ENCODE data around the gene PCBP3.
"Not testable (repeated sequence)": the region's sequence is repeated elsewhere in the genome, so short reads cannot be mapped to it uniquely, and the experiment has no call there.

The PCBP3 gene

DNA sequence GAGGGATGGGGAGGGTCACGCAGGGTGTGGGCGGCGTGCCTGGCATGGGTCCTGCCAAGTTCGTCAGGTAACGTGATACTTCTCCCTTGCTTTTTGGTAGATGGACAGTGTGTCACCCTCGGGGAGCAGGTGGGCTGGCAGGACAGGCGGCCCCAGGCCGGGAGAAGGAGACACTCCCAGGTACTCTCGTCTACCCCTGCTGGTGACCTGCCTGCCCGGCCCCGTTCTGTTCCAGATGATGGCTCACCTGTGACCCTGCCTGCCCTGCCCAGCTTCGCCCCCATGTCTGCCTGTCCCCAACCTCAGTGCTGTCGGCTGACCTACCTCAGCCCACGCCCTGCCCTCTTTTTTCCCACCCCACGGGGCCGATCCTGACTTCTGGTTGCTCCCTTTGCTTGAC lies 144.7 kb downstream of the PCBP3 start:
- DNase-seq (ENCODE audit: low read depth in 3 of 3), result no peak

DNA sequence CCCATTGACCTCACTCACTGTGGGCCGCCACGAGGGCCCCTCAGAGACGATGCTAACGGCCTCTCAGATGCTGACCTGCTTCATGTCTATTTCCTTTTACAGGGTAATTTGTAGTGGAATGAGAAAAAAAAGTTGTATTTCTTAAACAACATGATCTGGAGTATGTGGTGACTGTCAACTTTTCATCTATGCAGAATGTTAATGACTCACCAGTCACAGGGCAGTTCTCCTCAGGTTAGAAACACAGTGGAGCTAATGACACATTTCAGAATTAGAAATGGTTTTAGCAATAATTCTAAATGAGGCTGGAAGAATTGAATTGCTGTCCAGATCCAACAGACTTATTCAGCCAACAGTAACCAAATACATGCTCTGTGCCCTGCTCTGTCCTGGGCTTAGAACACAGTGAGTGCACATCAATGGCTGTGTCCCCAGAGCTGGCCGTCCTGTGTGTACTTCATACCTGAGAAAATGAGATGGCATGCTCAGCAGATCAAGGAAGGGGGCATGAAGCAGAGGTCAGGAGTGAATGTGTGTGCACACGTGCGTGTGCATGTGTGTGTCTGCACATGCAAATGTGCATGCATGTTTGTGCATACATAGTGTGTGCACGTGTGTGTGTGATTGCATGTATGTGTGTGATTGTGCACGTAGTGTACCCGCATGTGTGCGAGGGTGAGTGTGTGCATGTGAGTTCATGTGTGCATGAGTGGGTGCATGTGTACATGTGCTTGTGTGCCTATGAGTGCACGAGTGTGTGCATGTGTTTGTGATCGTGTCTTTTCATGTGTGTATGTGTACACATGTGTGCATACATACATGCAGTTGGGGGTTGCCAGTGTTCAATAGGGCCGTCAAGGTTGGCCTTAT lies 145.3 kb downstream of the PCBP3 start:
- no peak for DNase-seq (ENCODE audit: low read depth in 3 of 3)

DNA sequence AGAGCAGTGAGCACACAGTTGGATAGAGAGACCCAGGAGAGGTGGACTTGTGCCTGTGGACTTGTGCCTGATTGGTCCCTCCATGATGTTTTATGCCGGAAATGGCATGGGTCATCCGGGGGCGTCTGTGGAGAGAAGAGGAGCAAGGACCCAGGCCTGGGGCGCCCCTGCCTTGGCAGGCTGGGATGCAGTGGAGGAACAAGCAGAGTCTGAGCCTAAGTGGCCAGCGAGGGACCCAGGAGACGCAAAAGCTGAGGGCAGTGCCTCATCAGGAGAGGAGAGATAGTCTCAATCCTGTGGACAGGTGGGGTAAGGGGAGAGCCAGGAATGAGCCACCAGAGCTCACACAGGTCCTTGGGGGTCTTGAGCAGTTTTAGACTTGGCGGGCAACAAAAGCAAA lies 146.9 kb downstream of the PCBP3 start:
- DNase-seq (ENCODE audit: low read depth in 3 of 3), result no peak

DNA sequence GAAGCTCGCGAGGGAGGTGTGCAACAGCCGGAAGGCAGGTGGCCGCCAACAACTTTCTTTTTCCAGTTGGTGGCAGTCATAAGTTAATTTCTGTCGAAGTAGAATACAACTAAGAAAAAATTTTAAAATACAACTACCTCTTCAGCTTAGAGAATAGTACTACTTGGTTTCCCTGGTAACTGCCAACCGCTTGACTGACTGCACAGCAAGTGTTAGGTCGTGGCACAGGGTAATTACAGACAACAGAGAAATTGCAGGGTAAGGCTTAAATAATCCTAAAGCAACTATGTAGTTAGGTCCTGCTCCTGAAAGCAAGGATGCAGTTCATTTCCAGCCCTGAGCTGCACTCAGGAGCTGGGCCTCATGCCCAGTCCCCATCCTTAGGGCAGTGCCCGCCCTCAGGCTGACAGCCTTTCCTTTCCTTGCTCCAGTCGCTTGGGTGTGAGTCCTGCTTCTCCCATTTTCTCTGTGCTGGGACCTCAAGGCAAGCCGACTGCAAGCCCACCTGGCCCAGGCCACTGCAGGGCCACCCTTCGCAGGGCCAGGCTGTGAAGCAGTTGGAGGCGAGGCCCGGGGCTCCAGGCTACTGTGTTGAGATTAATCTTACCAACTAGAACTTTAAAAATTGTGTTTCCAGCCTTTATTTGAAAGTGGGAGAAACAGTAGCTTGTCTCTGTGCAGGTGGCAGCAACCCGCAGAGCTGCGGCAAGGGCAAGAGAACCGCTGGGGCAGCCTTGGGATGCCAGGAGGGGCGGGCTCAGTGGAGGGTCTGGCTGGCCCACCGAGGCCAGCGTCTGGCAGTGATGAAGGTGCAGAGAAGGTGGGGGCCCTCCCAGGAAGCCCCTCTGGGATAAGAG lies 148.3 kb downstream of the PCBP3 start:
- DNase-seq (ENCODE audit: low read depth in 3 of 3), result no peak

DNA sequence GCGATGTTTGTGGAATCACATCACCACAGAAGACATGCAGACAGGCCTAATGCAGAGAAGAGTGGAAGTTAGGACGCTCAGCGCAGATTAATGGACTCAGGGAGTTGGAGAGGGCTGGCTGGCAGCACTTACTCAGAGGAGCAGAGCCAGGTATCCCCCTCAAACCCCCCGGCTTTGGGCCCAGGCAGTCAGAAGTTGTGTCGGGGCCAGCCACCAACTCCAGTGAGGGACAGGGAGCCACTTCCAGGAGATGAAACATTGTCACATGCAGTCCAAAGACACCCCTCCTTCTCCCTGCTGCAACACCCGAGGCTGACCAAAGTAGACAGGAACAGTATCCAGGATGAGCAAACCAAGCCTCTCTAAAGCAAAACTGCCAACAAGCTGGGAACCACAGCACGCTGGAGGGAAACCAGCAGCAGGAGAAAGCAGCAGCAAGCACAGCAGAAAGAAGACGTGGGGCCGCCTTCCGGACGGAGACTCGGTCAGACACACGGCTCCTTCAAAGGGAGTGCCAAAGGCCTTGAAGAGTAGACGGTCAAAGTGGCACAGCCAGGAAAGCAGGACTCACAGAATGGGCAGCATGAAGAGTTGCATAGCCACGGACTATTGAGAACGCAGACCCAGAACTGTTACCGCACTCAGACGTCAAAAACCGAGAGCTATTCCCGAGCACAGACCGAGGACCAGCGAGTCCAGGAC lies 149.3 kb downstream of the PCBP3 start:
- no peak for DNase-seq (ENCODE audit: low read depth in 3 of 3)

DNA sequence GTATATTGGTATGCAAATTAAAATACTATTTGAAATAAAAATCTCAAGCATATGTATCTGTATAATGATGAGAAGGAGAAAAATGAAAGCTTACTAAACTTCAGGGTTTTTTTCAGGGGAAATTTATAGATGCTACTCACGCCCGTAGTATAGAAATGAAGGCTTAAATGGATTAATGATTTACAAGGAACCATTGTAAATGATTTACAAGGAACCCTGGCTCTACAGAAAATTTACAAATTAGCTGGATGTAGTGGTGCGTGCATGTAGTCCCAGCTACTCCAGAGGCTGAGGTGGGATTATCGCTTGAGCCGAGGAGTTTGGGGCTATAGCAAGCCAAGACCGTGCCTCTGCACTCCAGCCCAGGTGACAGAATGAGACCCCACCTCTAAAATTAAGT lies 150.5 kb downstream of the PCBP3 start:
- DNase-seq (ENCODE audit: low read depth in 3 of 3), result no peak

DNA sequence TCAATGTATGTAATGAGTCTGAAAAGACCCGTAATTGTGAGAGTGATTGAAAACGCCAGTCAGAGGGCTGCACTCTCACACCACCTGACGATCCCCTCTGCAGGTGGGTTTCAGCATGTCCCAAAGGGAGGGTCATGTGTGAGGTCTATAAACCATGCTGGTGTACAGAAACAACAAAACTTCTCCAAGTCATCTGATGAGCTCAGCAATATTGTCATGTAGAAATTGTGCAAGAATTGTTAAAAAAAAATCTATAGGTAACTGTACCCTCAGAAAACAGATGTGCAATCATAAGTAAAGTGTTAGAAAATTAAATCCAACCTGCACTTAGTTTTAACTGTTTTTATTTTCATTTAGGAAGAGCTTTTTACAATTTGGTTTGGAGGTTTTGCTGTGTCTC lies 152.5 kb downstream of the PCBP3 start:
- no peak for DNase-seq (ENCODE audit: low read depth in 3 of 3)

DNA sequence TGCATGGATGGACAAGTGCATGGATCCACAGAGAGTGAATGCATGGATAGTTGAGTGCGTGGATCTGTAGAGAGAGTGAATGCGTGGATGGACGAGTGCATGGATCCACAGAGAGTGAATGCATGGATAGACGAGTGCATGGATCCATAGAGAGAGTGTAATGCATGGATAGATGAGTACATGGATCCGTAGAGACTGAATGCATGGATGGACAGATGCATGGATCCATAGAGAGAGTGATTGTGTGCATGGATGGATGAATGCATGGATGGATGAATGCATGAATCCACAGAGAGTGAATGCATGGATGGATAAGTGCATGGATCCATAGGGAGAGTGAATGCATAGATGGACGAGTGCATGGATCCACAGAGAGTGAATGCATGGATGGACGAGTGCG lies 153.8 kb downstream of the PCBP3 start:
- no peak for DNase-seq (ENCODE audit: low read depth in 3 of 3)

DNA sequence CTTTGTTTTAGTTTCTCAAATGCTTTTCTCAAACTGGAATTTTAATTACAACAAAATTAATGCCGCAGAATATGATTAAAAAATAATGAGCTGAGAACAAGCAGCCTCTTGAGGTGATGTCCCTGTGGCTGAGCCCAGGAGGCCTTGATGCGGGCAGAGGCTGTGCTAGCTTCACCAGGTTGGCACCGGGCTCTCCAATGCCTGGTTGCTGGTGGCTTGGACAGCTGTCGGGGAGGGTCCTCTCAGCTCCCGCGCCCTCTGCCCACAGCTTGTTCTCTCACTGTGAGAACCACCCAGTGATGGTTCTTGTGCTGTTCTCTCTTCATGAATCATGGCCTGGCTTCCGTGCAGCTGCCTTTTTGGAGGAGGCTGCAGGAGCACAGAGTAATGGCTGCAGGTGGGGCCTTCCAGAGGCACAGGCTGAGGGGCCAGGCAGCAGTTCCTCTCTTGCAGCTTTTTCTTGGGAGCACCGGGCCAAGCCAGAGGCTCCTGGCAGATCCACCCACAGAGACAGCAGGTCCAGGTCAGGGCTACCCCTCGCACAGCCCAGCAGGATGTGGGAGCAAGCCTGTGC lies 156.3 kb downstream of the PCBP3 start:
- DNase-seq (ENCODE audit: low read depth in 3 of 3), result no peak

DNA sequence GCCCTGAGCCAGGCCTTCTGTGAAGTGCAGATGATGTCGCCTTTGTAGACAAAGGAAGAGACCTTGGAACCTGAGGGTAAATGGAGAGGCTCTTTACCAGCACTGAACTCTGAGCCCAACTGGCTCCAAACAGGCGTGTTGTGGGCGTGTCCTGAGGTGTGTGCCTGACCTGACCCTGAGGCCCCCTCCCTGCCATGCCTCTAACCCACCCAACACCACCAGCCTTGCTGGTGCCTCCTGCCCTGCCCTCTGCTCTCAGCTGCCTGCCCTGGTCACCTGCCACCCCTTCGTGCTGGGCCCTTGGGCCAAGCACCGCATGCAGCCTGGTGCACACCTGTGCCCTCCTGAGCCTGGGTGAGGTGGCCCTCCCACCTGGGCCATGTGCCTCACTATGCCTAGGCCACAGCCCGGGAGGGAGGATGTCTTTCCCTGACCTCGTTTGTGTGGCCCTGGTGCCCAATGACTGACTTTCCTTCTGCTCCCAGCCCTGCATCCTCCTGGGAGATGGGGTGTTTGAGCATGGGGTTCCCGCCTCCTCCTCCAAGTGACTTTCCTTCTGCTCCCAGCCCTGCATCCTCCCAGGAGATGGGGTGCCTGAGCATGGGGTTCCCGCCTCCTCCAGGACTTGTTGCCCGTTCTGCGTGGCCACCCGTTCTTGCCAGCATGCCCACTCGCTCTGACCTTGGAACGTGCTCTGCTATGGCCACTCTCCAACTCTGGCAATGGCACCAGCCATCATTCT lies 157.0 kb downstream of the PCBP3 start:
- no peak for DNase-seq (ENCODE audit: low read depth in 3 of 3)

DNA sequence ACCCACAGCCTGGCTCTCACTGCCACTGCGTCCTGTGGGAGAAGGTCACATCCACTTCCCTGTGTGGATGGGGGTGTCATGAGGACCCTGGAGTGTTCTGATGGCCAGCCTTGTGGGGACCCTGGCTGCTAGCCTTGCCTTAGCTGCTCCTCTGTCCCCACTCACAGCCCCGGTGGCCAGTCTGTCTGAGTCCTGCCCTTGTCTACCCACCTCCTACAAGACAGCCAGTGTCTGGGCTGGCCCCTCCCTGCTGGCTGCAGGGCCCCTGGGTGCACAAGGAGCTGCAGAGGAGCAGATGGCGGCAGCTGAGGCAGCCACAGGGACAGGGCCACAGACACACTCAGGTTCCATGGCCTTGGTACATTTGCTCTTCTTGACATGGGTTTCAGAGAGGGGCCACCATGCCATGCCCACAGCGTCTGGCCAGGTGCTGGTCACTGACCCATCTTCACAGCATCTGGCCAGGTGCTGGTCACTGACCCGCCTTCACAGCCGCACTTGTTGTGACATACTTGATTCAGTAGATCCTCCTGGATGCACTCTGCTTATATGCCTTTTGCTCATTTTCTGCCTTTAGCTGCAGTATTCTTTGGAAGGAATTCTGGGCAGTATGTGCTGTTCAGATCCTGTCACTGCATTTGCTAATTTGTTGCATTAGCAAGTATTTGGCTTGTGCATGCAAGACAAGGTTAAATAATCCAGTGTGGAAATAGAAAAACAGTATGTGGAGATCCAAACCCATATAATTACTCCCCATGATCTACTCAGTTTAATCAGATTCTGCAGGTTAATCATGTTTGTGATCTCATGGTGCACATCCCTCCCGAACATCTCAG lies 157.8 kb downstream of the PCBP3 start:
- no peak for DNase-seq (ENCODE audit: low read depth in 3 of 3)

DNA sequence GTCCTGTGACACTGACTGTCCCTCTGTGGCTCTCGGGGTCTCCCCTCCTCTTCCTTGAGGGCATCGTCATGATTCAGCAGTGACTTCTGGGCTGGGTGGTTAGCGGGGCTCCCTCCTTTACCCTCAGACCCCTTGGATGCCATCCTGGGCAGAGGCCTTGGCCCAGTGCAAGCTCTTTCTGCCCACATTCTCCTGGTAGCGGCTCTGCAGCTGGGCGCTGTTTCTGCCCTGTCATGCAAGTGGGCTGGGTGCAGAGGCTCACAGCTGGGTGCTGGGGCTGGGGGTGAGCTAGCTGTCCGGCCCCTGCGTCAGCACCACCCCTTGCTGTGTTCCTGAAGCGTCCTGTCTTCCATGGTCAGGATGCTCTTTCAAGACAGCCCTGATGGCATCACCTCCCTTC lies 158.5 kb downstream of the PCBP3 start:
- DNase-seq (ENCODE audit: low read depth in 3 of 3), result no peak

DNA sequence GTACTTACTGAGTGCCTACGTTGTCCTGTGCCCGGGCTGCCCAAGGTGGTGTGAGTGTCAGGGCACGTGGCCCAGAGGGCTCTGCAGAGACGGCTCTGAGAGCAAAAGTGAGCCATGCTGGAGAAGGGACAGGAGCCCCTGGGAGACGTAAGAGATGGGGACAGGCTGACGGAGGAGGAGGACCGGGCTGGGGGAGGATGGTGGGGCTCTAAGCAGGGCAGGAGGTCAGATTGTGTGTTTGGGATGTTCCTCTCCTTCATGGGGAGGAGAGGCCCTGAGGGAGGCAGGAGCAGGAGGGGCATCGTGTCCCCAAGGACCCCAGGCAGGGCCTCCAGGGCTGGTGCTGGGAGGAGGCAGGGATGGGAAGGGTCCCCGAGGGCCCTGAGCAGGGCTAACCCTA lies 158.9 kb downstream of the PCBP3 start:
- no peak for DNase-seq (ENCODE audit: low read depth in 3 of 3)

DNA sequence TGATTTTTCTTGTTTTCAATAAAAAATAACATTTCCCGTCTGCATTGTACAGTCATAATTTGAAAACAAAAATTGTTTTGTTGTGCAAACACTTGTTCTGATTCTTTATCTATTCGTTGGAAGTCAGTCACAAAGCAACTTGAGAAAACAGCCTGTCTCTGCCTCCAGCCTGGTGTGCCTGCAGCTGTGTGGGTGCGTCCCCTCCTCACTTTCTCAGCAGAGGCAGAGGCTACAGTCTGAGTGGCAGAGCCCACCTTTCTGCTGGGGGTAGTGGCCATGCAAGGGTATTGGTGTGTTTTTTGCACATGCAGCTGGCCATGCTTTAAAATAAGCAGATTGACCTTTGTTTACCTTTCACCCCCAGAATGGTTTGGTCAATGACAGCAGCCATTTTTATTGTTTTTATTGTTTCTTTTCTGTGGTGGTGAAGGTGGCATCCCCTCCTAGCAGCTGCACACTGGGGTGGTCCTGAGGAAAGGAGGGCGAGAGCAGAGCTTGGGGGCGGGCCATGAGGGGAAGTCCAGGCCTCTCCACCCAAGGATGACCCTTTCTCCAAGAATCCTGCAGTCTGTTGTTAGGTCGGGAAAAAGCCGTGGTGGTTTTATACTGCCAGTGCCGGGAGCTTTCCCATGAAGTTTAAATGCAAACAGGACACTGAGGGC lies 159.6 kb downstream of the PCBP3 start:
- DNase-seq (ENCODE audit: low read depth in 3 of 3), result no peak

DNA sequence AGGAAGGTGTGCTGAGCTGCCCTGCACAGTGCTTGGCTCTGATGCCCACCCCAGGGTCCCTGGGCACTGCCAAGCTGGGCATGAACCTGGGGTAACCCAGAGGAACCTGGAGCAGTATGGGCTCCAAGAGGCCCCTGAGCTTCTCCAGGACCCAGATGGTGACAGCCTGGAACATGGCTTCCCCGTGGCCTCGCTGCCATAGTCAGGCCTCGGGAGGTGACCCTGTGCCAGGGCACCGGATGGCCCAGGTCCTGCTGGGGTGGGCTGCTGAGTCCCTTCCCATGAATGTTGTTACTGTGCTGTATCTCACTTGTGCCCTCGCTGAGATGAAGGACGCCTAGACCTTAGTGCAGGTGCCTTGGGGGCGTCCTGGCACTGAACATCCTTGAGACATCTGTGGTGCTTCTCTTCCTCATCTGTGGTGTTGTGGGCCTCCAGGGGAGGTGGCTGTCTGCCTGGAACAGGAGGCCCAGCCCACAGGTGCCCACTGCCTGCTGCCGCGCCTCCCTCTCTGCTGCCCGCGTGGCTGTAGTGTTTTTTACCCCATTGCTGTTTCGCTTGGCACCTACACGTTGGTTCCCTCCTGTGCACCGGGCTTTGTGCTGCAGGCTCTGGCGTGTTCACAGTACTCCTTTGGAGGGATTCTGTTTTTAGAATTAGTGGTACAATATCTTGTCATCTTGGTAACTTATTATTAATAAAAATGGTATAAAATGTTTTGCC lies 160.3 kb downstream of the PCBP3 start:
- DNase-seq (ENCODE audit: low read depth in 3 of 3), result no peak

DNA sequence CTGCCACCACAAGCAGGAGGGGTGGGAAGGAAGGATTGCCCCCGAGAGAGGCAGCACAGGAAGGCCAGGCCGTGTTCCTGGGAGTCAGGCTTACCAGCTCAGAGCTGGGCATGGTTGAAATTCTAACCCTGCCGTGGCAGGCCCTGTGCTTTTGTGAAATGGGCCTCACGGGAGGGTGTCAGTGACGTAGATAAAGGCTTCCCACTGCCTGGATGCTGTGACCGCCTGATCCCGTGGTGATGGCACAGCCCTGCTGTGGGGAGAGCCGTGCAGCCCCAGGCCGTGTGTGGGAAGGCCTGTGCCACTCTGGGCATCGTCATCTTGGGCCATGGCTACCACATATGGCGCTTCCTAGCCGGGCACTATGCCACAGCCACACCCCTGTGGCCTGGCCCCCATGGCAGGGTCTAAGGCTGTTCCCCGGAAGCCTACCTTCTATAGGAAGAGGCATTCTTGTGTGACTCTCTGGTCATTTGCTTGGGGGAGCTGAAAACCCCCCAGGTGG lies 161.3 kb downstream of the PCBP3 start:
- DNase-seq (ENCODE audit: low read depth in 3 of 3), result no peak

DNA sequence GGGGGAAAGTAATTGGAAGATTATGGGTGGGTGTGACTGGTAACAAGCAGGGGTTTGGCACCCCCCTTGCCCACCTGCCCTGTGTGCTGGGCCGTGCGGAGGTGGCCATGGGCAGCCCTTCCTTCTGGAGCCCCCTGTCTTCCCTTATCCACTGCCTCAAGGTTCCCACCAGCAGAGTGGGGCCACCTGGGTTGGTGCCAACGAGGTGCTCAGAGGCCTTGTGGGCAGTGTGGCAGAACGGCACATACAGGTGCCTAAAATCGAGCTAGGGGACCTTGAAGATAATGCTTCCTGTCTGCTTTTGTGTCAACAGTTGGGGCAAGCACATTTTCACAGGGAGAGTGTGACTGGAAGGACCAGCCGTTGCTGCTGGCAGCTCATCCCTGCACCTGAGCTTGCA lies 161.8 kb downstream of the PCBP3 start:
- no peak for DNase-seq (ENCODE audit: low read depth in 3 of 3)

DNA sequence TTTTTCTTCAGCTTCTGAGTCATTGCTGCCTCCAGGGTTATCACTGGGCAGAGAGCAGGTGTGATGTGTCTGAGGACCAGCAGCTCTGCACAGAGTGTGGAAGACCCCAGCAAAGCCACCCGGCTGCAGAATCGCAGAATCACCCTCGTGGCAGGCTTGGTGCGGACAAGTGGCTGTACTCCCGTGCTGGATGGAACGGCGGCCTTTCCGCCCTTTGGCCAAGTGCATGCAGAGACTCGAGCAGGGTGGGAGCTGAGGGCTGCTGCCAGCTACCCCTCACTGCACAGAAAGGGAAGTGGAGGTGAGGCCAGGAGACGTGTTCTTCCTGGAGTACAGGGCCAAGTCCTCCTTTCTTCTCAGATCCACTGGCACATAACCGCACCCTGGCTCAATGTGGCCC lies 162.5 kb downstream of the PCBP3 start:
- DNase-seq (ENCODE audit: low read depth in 3 of 3), result no peak

DNA sequence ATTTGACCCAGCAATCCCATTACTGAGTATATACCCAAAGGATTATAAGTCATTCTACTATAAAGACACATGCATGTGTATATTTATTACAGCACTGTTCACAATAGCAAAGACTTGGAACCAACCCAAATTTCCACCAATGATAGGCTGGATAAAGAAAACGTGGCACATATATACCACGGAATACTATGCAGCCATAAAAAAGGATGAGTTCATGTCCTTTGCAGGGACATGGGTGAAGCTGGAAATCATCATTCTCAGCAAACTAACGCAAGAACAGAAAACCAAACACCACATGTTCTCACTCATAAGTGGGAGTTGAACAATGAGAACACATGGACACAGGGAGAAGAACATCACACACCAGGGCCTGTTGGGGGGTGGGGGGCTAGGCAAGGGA lies 165.1 kb downstream of the PCBP3 start:
- DNase-seq (ENCODE audit: low read depth in 3 of 3), result not testable (repeated sequence)
